ENCODE results near the gene PDGFD. TPM values are rescaled to one million over a fixed set of nuclear protein-coding genes. Genes with fewer than 3 reads are reported as not detected.
A peak's percentile ranks its signal among the peaks of the same experiment; 100 is the strongest.

The PDGFD gene
- total RNA-seq, 1 donor from 2014 or later, result 0.53 TPM

DNA sequence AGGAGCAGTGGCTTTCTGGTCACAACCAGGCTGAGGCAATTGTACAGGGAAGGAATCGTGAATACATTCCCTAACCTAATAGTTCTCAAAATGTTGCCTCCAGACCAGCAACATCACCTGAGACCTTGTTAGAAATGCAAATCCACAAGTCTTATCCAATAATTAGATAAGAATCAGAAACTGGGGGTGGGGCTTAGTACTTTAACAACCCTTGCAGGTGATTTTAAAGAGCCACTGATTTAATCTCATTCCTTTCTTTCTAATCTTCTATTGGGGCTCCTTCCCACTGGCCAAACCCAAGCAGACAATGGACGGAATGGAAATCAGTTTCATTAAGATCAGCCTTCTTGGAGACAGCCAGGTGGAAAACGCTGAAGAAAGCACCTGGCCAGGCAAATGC lies 269.9 kb downstream of the PDGFD start:
- no peaks in the 10 kb centered on the region for H3K36me3 ChIP-seq (ENCODE audit: control insufficient read depth, insufficient read depth, low read length)
- H3K4me3 ChIP-seq (ENCODE audit: low read depth, low read length), result no peak overlapping the region
- no peak for FAIRE-seq
- TF ChIP-seq CTCF (IDR thresholded peaks at IDR 0.05; ENCODE audit: insufficient read depth, low read length, severe bottlenecking), result no peak
- DNase-seq (ENCODE audit: low read depth), result no peak
- H3K27me3 ChIP-seq (ENCODE audit: control insufficient read depth, insufficient read depth, low read length), result no peaks in the 10 kb centered on the region

- no peak for TF ChIP-seq CTCF (IDR thresholded peaks at IDR 0.05; ENCODE audit: insufficient read depth, low read length, severe bottlenecking)
- FAIRE-seq (no peak), DNase-seq (ENCODE audit: low read depth) (no peak)
- Histone ChIP-seq H3K27me3 (ENCODE audit: control insufficient read depth, insufficient read depth, low read length) (no peaks in the 10 kb centered on the region), H3K4me3 (ENCODE audit: low read depth, low read length) (no peak overlapping the region), H3K36me3 (ENCODE audit: control insufficient read depth, insufficient read depth, low read length) (no peaks in the 10 kb centered on the region)
These were observed 270.6 kb downstream of the PDGFD start for GRCh38 chr11:103893371-103893770.

- DNase-seq (ENCODE audit: low read depth) (no peak), FAIRE-seq (no peak)
- Histone ChIP-seq H3K4me3 (ENCODE audit: low read depth, low read length) (no peak overlapping the region), H3K36me3 (ENCODE audit: control insufficient read depth, insufficient read depth, low read length) (no peaks in the 10 kb centered on the region), H3K27me3 (ENCODE audit: control insufficient read depth, insufficient read depth, low read length) (no peaks in the 10 kb centered on the region)
- TF ChIP-seq CTCF (IDR thresholded peaks at IDR 0.05; ENCODE audit: insufficient read depth, low read length, severe bottlenecking), result no peak
These were observed 271.3 kb downstream of the PDGFD start for GRCh38 chr11:103892603-103893002.

DNA sequence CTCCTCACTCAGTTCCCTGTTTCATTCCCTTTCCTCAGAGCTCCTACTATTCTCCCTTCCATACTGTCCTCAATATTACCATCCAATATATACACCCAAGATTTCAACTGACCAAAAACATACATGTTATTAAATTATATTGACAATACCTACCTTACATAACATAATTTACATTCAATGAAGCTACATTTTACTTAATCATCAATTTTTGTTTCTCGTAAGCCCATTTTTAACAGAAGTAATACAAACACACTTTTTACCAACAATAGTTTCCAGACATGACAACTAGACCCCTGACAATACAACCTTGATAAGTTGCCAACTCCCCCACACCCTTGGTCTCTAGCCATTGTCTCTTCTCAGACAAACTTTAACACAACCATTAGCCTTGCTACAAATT lies 273.3 kb downstream of the PDGFD start:
- Histone ChIP-seq H3K27me3 (ENCODE audit: control insufficient read depth, insufficient read depth, low read length) (no peaks in the 10 kb centered on the region), H3K36me3 (ENCODE audit: control insufficient read depth, insufficient read depth, low read length) (no peaks in the 10 kb centered on the region), H3K4me3 (ENCODE audit: low read depth, low read length) (no peak overlapping the region)
- DNase-seq (ENCODE audit: low read depth), result no peak
- no peak for FAIRE-seq
- TF ChIP-seq CTCF (IDR thresholded peaks at IDR 0.05; ENCODE audit: insufficient read depth, low read length, severe bottlenecking), result no peak

GRCh38 chr11:103889679-103890078 lies 274.3 kb downstream of the PDGFD start:
- no peak for TF ChIP-seq CTCF (IDR thresholded peaks at IDR 0.05; ENCODE audit: insufficient read depth, low read length, severe bottlenecking)
- Histone ChIP-seq H3K27me3 (ENCODE audit: control insufficient read depth, insufficient read depth, low read length) (no peaks in the 10 kb centered on the region), H3K36me3 (ENCODE audit: control insufficient read depth, insufficient read depth, low read length) (no peaks in the 10 kb centered on the region), H3K4me3 (ENCODE audit: low read depth, low read length) (no peak overlapping the region)
- no peak for DNase-seq (ENCODE audit: low read depth)
- no peak for FAIRE-seq

DNA sequence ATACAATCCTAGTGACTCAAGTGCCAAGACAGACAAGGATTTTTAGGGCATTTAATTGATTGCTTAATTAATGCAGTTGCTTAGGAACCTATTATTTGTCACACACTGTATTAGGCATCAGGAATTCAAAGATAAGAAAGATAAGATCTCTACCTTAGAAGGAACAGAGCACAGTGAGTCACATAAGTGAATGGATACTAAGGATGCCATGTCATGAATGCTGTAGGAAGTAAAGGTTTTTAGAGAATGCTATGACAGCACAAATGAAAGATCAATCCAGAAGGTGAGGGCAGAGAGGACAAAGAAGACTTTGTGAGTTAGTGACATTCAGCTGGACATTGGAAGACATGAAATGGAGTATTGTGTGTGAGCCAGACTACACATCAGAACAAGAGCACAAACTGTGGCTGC lies 275.4 kb downstream of the PDGFD start:
- H3K27me3 ChIP-seq (ENCODE audit: control insufficient read depth, insufficient read depth, low read length), result no peaks in the 10 kb centered on the region
- H3K4me3 ChIP-seq (ENCODE audit: low read depth, low read length), result no peak overlapping the region
- DNase-seq (ENCODE audit: low read depth) (peak; percentile 37), FAIRE-seq (no peak)
- no peak for TF ChIP-seq CTCF (IDR thresholded peaks at IDR 0.05; ENCODE audit: insufficient read depth, low read length, severe bottlenecking)
- no peaks in the 10 kb centered on the region for H3K36me3 ChIP-seq (ENCODE audit: control insufficient read depth, insufficient read depth, low read length)
